IPS-18c (cell line): ENCODE data around the gene ATMIN.

Experiments used
- H3K4me3 ChIP-seq: 2 replicates; pipeline ENCODE4 v1.7.0; 2013; ENCODE audit warnings: low read depth, mild to moderate bottlenecking, low read length, moderate library complexity; ENCODE audit not compliant: insufficient read depth
- H3K9me3 ChIP-seq: one replicate; pipeline ENCODE4 v1.6.1; 2013; ENCODE audit warnings: mild to moderate bottlenecking, low read length, moderate library complexity; ENCODE audit not compliant: control insufficient read depth, insufficient read depth

The ATMIN gene

DNA sequence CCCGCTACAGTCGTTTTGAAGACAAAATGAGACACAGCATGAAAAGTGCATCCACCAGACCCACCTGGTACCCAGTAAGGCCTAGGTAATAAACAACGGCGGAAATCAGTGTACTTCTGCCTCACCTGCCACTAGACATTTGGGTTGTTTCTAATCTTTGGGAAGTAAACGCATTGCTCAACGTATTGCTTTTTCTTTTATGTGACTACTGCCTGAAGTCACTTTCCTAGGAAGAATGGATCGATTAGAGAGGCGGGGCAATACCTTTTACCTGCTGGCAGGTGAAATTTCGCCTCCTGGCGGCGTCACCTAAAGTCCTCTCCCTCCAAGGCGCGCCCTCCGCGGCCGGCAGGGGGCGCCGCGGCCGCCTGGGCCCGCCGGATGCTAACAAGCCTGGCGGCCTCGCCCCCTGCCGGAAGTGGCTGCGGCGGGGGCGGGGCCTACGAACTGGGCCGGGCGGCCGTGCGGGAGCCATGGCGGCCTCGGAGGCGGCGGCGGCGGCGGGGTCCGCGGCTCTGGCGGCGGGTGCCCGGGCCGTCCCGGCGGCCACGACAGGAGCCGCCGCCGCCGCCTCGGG, at the start of gene ATMIN:
TSS of gene ATMIN (plus strand) at position 445 of the 577 bp plus-strand sequence. CDS start at position 474, 29 bp downstream.
- Histone ChIP-seq H3K9me3 (no peaks in the 10 kb centered on the region), H3K4me3 (peak within 1 kb of the TSS; percentile 47)

DNA sequence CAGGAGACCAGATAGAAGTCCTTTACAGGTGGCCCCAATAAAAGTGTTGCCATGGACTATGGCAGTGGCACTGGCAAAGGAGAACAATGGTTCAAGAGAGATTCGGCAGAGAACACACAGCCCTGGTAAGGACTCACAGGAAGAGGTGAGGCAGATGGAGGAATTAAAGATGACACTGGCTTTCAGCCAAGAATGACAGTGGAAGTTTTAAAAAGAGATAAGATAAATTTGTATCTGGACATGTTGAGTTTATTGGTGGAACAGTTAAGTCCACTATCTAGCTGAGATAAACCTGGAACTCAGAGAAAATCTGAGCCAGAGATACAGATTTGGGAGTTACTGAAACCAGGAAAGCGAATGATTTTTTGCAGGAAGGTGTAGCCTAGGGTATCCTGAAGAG, 49.1 kb upstream of the ATMIN start:
- Histone ChIP-seq H3K9me3 (no peaks in the 10 kb centered on the region), H3K4me3 (no peak overlapping the region)

- Histone ChIP-seq H3K9me3 (no peaks in the 10 kb centered on the region), H3K4me3 (no peak overlapping the region)
These were observed 46.9 kb upstream of the ATMIN start for GRCh38 chr16:80988756-80989155.

DNA sequence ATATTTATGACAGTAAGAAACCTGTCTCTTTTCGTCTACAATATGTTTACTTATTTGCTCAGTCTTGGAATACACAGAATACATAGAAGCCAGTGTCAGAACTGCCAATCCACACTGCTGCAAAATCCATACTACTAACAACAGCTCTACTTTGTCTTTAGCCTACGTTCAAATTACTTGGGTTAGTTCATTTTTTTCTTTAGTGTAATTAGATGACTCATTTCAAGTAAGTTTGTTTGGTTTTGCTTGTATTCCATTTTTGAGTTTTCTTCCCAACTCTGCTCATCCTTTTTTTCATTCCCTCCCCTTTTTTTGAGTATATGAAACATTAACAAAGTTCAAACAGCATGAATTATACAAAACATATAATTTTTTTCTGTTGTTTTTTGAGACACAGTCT, 45.8 kb upstream of the ATMIN start:
- Histone ChIP-seq H3K9me3 (no peaks in the 10 kb centered on the region), H3K4me3 (no peak overlapping the region)

GRCh38 chr16:80990577-80990976, 45.1 kb upstream of the ATMIN start:
- Histone ChIP-seq H3K9me3 (no peaks in the 10 kb centered on the region), H3K4me3 (no peak overlapping the region)

DNA sequence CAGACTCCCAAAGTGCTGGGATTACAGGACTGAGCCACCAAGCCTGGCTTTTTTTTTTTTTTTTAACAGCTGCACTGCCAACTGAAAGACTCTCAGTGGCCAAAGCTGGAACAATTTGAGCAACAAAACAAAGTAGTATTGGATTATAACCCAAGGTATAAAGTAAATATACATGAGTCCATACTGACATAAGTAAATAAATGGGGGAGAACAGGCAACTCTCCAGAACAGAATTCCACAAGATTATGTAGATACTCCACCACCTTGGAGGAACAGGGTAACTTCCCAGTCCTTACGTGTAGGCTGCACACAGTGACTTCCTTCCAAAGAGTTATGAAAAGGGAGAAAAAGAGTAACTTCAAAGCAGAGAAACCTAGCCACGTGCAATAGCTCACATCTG, 44.7 kb upstream of the ATMIN start:
- H3K9me3 ChIP-seq, result no peaks in the 10 kb centered on the region

DNA sequence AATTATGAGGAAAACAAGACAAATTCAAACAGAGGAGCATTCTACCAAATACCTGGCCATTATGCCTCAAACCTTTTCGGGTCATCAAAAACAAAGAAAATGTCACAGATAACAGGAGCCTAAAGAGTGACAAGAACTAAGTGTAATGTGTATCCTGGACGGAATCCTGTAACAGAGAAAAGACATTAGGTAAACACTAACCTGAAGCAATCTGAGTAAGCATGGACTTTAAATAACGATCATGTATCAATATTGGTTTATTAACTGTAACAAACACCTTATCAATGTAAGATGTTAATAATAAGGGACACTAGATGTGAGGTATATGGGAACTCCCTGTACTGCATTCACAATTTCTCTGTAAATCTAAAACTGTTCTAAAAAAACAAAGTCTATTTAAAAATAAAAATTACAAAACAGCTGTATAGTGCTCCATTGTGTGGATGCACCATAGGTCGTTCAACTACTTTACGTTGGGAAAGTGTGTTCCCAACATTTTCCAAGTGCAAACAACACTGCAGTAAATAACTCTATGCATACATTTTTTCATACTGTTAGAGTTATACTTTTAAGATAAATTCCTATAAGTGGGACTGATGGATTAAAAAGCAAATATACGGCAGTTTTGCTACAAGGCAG, 43.7 kb upstream of the ATMIN start:
- no peak overlapping the region for H3K4me3 ChIP-seq
- no peaks in the 10 kb centered on the region for H3K9me3 ChIP-seq

More for the DNA sequence above, 44.7 kb upstream of the ATMIN start:
- no peak overlapping the region for H3K4me3 ChIP-seq

DNA sequence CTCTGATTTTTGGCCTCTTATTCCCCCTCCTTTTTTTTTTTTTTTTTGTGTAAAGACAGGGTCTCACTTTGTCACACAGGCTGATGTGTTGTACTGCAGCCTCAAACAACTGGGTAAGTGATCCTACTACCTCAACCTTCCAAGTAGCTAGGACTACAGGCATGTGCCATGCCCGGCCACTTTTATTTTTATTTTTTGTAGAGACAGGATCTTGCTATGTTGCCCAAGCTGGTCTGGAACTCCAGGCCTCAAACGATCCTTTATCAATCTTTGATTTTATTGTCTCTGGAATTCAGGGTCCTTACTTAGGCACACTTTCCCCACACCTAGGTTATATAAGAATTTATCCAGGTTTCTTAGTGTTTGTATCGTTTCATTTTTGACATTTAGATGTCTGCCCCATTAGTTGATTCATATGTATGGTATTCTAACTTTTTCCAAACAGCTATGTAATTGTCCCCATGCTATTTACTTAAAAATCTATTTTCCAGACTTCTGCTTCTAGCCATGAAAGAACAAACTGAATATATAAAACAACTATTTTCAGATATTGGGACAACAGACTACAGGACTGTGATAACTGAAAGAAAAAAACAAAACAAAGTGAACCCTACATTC, 42.9 kb upstream of the ATMIN start:
- H3K4me3 ChIP-seq, result no peak overlapping the region

DNA sequence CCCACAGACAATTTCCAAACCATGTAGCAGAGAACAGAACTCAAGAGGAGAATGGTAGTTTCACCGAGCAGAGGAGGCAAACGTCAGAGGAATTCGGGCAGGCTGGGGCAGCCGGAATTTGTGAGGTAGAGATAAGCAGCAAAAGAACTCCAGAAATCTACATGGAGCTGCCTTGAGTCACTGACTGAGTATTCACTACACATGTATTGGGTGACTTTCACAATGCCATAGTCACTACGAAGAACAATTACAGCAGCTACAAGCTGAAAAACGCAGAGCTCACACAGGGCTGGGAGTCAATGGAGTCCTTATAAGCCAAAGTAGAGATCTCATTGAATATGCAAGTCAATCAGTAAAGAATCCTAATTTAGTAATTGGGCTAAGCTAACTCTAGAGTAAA, 42.3 kb upstream of the ATMIN start:
- H3K4me3 ChIP-seq, result no peak overlapping the region

More for the DNA sequence above, 42.9 kb upstream of the ATMIN start:
- no peaks in the 10 kb centered on the region for H3K9me3 ChIP-seq

GRCh38 chr16:80993834-80994233, 41.8 kb upstream of the ATMIN start:
- no peaks in the 10 kb centered on the region for H3K9me3 ChIP-seq

More for the DNA sequence above, 42.3 kb upstream of the ATMIN start:
- no peaks in the 10 kb centered on the region for H3K9me3 ChIP-seq

GRCh38 chr16:80994451-80994850, 41.2 kb upstream of the ATMIN start:
- H3K9me3 ChIP-seq, result no peaks in the 10 kb centered on the region
- H3K4me3 ChIP-seq, result no peak overlapping the region

More at GRCh38 chr16:80993834-80994233, 41.8 kb upstream of the ATMIN start:
- H3K4me3 ChIP-seq, result no peak overlapping the region

DNA sequence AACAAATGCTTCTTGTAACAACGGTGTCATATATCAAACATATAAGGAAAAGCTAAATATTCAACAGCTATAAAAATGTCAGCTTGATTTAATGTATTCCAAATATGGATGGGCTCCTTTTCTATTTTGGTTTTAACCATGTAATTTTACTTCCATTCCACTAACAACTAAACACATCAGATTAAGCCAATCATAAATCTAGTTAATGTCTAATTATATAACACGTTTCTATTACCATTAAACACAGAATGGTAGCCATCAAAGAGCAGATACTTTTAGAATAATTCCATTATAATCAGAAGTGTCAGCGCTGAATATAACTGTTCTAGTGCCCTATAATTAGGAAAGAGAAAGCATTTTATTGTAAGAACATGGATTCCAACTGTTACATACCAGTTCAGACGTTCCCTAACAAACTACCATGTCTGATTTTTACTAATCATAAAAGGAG, 38.9 kb upstream of the ATMIN start:
- H3K4me3 ChIP-seq, result no peak overlapping the region
- no peaks in the 10 kb centered on the region for H3K9me3 ChIP-seq

DNA sequence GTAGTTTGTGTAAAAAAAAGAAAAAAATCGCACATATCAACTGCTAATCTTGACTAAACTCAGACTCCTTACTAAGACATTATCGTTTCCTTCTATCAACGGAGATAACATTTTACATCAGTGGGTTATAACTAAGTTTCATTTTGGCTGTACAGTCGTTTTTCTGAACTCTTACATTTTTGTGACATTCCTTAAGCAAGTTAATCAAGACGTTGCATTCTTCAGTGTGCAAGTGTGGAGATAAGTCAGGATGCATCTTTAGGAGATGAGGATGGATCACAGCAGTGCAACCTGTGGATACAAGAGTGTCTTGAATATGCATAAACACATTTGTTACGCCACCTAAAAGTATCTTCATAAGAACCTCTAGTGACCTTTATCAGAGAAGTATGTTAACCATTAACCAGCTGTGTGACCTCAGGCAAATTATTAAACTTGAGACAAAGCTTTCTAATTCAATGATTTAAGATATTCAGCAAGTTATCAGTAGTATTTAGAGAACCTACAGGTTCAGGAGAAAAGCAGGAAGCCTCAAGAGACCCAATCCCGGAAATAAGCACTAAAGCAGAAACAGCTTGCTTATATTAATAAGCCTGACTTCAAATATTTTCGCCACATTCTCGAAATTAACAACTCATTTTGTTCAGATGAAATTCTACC, 38.4 kb upstream of the ATMIN start:
- Histone ChIP-seq H3K4me3 (no peak overlapping the region), H3K9me3 (no peaks in the 10 kb centered on the region)

- no peaks in the 10 kb centered on the region for H3K9me3 ChIP-seq
- no peak overlapping the region for H3K4me3 ChIP-seq
These were observed 37.5 kb upstream of the ATMIN start for GRCh38 chr16:80997964-80998620.

GRCh38 chr16:81000873-81001272, 34.8 kb upstream of the ATMIN start:
- Histone ChIP-seq H3K4me3 (no peak overlapping the region), H3K9me3 (no peaks in the 10 kb centered on the region)

GRCh38 chr16:81001330-81001729, 34.3 kb upstream of the ATMIN start:
- H3K9me3 ChIP-seq, result no peaks in the 10 kb centered on the region
- H3K4me3 ChIP-seq, result no peak overlapping the region

- Histone ChIP-seq H3K9me3 (no peaks in the 10 kb centered on the region), H3K4me3 (no peak overlapping the region)
These were observed 32.6 kb upstream of the ATMIN start for GRCh38 chr16:81003064-81003463.
